GM23248 (cell line): ENCODE data around the gene PCCA.

Source experiments
- EZH2 ChIP-seq: fragments of 200-600 bp; sonication (generic); IDR thresholded peaks from 2 replicates; pipeline ENCODE4 v1.6.1; 2018; ENCODE audit warnings: antibody characterized with exemption, mild to moderate bottlenecking; ENCODE audit not compliant: insufficient read depth, poor library complexity, severe bottlenecking
- EZH2phosphoT487 ChIP-seq: fragments of 200-600 bp; sonication (generic); IDR thresholded peaks from 2 replicates; pipeline ENCODE4 v1.6.1; 2018; ENCODE audit warnings: antibody characterized with exemption, moderate library complexity, mild to moderate bottlenecking, low read depth; ENCODE audit not compliant: insufficient read depth

DNA sequence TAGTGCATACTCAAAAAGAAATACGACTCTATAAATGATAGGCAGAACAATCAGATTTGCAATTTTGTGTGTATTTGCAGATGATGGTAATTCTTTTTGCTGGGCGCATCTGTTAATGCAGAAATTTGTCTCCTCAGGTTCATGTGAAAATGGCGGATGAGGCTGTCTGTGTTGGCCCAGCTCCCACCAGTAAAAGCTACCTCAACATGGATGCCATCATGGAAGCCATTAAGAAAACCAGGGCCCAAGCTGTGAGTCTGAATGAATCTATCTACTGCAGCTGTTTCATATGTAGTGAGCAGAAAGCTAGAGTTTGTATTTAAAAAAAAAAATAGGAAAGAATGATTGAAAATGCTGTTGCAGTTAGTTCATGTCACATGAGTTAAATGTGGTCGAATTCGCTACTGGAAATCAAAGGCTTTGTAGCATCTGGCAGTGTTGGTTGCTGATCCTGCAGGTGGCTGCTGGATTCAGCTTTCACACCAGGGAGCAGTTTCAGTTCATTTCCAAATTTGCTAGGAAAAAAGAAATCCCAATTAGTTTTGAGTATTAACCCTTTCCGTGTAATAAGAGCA, 66.0 kb downstream of the PCCA start:
- TF ChIP-seq EZH2 (no peak), EZH2phosphoT487 (no peak)
